GM21381 (cell line): ENCODE results near the gene TSPAN15.
"Not testable (repeated sequence)": the region's sequence is repeated elsewhere in the genome, so short reads cannot be mapped to it uniquely, and the experiment has no call there.

Experiments
- ATAC-seq: cut with Tn5 transposase; IDR thresholded peaks from one replicate; pipeline ENCODE4 v1.9.1; 2021; ENCODE audit warnings: mild to moderate bottlenecking, moderate library complexity; ENCODE audit not compliant: unreplicated experiment

TSPAN15 gene

GRCh38 chr10:69533658-69534057, 82.4 kb downstream of the TSPAN15 start:
- no peak for ATAC-seq

GRCh38 chr10:69536521-69536920, 85.3 kb downstream of the TSPAN15 start:
- not testable (repeated sequence) for ATAC-seq

GRCh38 chr10:69537449-69537848, 86.2 kb downstream of the TSPAN15 start:
- ATAC-seq = no peak

GRCh38 chr10:69538461-69538860, 87.2 kb downstream of the TSPAN15 start:
- no peak for ATAC-seq

- no peak for ATAC-seq
Observed at GRCh38 chr10:69541463-69541862, 90.2 kb downstream of the TSPAN15 start.

- ATAC-seq = no peak
Observed at GRCh38 chr10:69549959-69550358, 98.7 kb downstream of the TSPAN15 start.

- ATAC-seq = no peak
Observed at GRCh38 chr10:69552268-69552667, 101.0 kb downstream of the TSPAN15 start.

GRCh38 chr10:69553328-69553727, 102.1 kb downstream of the TSPAN15 start:
- ATAC-seq = no peak

- ATAC-seq = no peak
Observed at GRCh38 chr10:69554611-69555010, 103.3 kb downstream of the TSPAN15 start.
